Epithelial cell of proximal tubule (primary cell): ENCODE measurements around the gene MAB21L4. TPM values are rescaled to one million over a fixed set of nuclear protein-coding genes. Genes with fewer than 3 reads are reported as not detected.

ENCODE experiments used
- DNase-seq: peaks from one replicate; pipeline ENCODE4 v3.0.0-alpha.2; 2011; ENCODE audit warnings: low read depth
- H3K4me3 ChIP-seq: 2 replicates; pipeline ENCODE4 v1.5.1; 2011; ENCODE audit warnings: low read depth, mild to moderate bottlenecking, low read length
- total RNA-seq: library from RNA; depleted of rRNA; stranded (reverse); fragments of >200 nt; gene quantifications from 2 replicates; pipeline ENCODE4 v1.2.3, GENCODE V29; 2015
- TF ChIP-seq, protein P1 (sequence below): conservative IDR thresholded peaks from 2 replicates; pipeline ENCODE4 v1.5.1; 2012; ENCODE audit warnings: low read depth, mild to moderate bottlenecking, low read length

MAB21L4 gene
- total RNA-seq, 1 donor from 2014 or later: 0.81 TPM

DNA sequence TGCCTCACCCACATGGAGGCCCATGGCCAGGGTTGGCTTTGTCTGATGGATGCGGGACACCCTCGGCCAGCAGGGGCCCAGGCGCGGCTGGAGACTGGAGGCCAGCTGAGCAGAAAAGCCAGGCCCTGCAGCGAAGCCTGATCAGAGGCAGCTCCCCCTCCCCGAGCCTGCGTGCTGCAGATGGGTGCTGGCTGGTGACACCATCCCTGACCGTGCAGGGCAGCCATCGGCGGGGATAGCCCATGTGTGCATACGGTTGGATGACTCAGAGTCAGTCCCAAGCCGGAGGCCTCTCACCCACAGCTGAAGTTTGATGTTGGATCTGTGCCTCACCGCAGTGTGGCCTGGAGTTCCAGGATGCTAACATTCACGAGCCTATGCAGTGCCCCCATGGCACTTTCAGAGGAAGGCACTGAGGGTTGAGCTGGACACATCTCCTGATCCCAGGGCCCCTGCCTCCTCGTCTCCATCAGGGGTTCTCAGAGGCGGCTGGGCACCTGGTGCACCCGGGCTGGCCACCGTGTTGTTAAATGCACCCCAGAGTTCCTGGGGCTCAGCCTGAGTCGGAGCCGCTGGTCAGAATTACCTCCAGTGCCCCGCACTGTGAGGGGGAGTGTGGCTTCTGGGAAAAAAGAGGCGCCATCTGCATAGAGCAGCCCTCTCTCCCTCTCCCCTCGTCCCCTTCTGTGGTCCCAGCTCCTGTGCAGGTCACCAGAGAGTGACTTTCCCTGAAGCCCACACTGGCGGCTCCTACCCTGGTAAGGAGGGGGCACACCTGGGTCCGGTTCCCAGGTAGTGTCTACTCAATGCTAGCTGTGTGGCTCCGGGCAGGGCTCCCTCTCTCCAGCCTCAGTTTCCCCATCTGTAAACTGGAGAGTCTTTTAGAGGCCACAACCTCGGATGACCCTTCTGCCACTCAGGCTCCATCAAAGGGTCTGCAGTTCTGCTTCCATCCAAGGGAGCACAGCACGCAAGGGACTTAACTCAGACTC is 56.5 kb downstream of the MAB21L4 start:
- TF ChIP-seq, protein P1, sequence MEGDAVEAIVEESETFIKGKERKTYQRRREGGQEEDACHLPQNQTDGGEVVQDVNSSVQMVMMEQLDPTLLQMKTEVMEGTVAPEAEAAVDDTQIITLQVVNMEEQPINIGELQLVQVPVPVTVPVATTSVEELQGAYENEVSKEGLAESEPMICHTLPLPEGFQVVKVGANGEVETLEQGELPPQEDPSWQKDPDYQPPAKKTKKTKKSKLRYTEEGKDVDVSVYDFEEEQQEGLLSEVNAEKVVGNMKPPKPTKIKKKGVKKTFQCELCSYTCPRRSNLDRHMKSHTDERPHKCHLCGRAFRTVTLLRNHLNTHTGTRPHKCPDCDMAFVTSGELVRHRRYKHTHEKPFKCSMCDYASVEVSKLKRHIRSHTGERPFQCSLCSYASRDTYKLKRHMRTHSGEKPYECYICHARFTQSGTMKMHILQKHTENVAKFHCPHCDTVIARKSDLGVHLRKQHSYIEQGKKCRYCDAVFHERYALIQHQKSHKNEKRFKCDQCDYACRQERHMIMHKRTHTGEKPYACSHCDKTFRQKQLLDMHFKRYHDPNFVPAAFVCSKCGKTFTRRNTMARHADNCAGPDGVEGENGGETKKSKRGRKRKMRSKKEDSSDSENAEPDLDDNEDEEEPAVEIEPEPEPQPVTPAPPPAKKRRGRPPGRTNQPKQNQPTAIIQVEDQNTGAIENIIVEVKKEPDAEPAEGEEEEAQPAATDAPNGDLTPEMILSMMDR: no peak
- no peak for DNase-seq
- H3K4me3 ChIP-seq: no peak overlapping the region

DNA sequence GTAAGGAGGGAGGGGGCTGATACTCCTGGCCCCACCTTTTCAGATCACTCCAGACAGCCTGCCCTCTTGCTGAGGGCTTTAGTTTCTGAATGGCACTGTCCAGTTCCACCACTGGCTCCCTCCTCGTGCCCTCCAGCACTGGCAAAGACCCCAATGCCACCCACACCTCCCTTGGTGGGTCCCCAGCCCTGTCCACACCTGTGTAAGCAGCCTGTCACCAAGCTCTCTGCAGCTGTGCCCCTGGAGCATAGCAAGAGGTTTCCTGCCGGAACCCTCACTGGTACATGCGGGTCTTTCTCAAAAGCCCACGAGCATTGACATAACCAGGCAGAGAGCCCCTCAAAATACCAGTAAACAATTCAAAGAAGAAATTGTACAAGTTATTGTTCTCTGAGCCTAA is 58.3 kb downstream of the MAB21L4 start:
- H3K4me3 ChIP-seq: no peak overlapping the region
- DNase-seq: no peak
- TF ChIP-seq, protein P1: no peak

DNA sequence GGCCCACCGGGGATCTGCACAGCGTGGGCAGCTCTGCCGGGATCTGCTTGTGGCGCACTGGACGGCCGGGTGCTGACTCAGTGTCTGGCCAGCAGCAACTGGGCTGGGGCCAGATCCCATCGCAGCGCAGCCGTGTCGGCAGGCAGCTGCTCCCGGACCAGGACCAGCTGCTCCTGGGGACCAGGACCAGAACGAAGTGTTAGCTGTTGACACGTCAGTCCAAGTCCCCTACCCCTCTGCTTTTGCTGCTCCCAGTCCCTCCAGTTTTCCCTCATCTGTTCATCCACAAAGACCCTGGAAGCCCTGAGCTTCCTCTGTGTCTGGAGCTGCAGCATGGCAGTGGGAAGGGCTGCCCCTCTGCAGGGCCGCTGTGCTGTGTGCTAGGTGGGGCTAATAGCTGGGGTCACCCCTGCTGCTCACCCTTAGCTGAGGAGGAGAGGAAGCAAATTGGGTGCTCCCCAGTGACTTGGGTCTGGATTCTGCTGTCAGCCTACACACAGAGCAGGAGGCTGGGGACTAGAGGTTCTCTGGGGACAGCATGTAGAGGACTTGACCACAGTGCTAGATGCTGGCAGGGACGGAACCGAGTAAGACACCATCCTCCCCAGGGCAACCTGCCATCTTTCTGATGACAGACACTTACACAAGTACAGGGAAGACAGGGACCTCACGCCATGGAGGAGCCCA is 59.0 kb downstream of the MAB21L4 start:
- no peak for DNase-seq
- H3K4me3 ChIP-seq: no peak overlapping the region
- TF ChIP-seq, protein P1: no peak

Other genes with a start within 250 kb of the MAB21L4 start
- not detected in 2 replicates for gene AQP12B, start 213.3 kb downstream of the MAB21L4 start, total RNA-seq
- not detected in 2 replicates for gene AQP12A, start 204.3 kb downstream of the MAB21L4 start, total RNA-seq
- 35.4 and 69.2 TPM in 2 replicates for gene KIF1A, start 75.9 kb downstream of the MAB21L4 start, total RNA-seq
- gene AGXT, start 27.3 kb downstream of the MAB21L4 start, total RNA-seq: not detected in 2 replicates
- gene CROCC2, start 10.2 kb upstream of the MAB21L4 start, total RNA-seq: not detected in 2 replicates
- gene SNED1, start 102.5 kb upstream of the MAB21L4 start, total RNA-seq: 0.22 and 0.29 TPM in 2 replicates
- 9.7 and 33.8 TPM in 2 replicates for gene MTERF4, start 206.1 kb upstream of the MAB21L4 start, total RNA-seq